ENCODE measurements around the gene RNF183. TPM values are rescaled to one million over a fixed set of nuclear protein-coding genes. Genes with fewer than 3 reads are reported as not detected.
A peak's percentile ranks its signal among the peaks of the same experiment; 100 is the strongest.

Gene RNF183
- total and polyA plus RNA-seq, 2 of the 4 experiments (the other 2 are of a cell fraction): not detected

- TF ChIP-seq ELK1 (IDR thresholded peaks at IDR 0.05; ENCODE audit: borderline replicate concordance, low read depth, low read length): no peak
- no peak for TF ChIP-seq NFE2L2 (IDR thresholded peaks at IDR 0.05; ENCODE audit: low read depth, low read length)
- no peak for TF ChIP-seq MXI1 (IDR thresholded peaks at IDR 0.05; ENCODE audit: borderline replicate concordance, low read depth, low read length)
- no peak for TF ChIP-seq BHLHE40 (IDR thresholded peaks at IDR 0.05; ENCODE audit: low read depth, low read length)
- TF ChIP-seq CEBPB (IDR thresholded peaks at IDR 0.05; ENCODE audit: low read depth, low read length): no peak
- TF ChIP-seq, protein P1, sequence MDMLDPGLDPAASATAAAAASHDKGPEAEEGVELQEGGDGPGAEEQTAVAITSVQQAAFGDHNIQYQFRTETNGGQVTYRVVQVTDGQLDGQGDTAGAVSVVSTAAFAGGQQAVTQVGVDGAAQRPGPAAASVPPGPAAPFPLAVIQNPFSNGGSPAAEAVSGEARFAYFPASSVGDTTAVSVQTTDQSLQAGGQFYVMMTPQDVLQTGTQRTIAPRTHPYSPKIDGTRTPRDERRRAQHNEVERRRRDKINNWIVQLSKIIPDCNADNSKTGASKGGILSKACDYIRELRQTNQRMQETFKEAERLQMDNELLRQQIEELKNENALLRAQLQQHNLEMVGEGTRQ (IDR thresholded peaks at IDR 0.05; ENCODE audit: low read depth, low read length): no peak
- TF ChIP-seq RAD21 (IDR thresholded peaks at IDR 0.05; ENCODE audit: low read length): no peak
- TF ChIP-seq CHD1 (IDR thresholded peaks at IDR 0.05; ENCODE audit: low read depth, low read length): no peak
- TF ChIP-seq MAZ (IDR thresholded peaks at IDR 0.05; ENCODE audit: borderline replicate concordance, low read depth, low read length): no peak
- no peak for TF ChIP-seq CTCF (conservative IDR thresholded peaks at IDR 0.05; ENCODE audit: low read depth, low read length)
- TF ChIP-seq RFX5 (IDR thresholded peaks at IDR 0.05; ENCODE audit: low read depth, low read length): no peak
- Histone ChIP-seq H4K8ac (ENCODE audit: low read depth in 2 of 2, low read length in 2 of 2) (no peak overlapping the region), H3K4ac (ENCODE audit: low read depth, low read length) (no peak overlapping the region), H4K91ac (ENCODE audit: insufficient read depth, low read depth, low read length) (no peak overlapping the region), H2AFZ (replicated peaks; ENCODE audit: low read length, poor library complexity) (peak overlapping the region; percentile 43), H3K27ac (ENCODE audit: insufficient read depth, low read length) (no peak overlapping the region), H3K4me1 (ENCODE audit: control insufficient read depth, insufficient read depth, low read length) (no peaks in the 10 kb centered on the region), H3K79me1 (ENCODE audit: low read depth in 1 of 2, low read length in 2 of 2) (no peaks in the 10 kb centered on the region), H2AK5ac (ENCODE audit: low read depth, low read length) (no peak overlapping the region), H2BK15ac (ENCODE audit: low read depth, low read length) (no peak overlapping the region), H3K56ac (ENCODE audit: extremely low read depth, insufficient read depth, low read length) (no peak overlapping the region), H3K9ac (ENCODE audit: low read depth, low read length) (no peak overlapping the region), H3K14ac (replicated peaks; ENCODE audit: low read depth, low read length) (no peak overlapping the region), H2BK5ac (ENCODE audit: low read depth, low read length, poor library complexity, severe bottlenecking) (no peak overlapping the region), H4K20me1 (ENCODE audit: insufficient read depth, low read length) (no peaks in the 10 kb centered on the region), H2BK120ac (ENCODE audit: low read depth, low read length) (no peak overlapping the region), H3K23ac (ENCODE audit: low read depth, low read length) (no peak overlapping the region), H3K9me1 (ENCODE audit: insufficient read depth, low read length) (0 out of 2 replicates have a peak, but pooled peaks cover 2% of the 10 kb centered on the region), H4K5ac (ENCODE audit: low read depth, low read length) (no peak overlapping the region), H2AK9ac (replicated peaks; ENCODE audit: low read depth, low read length, poor library complexity) (no peak overlapping the region), H3K27me3 (ENCODE audit: control insufficient read depth, insufficient read depth, low read length) (peaks cover 8% of the 10 kb centered on the region), H3K18ac (ENCODE audit: low read depth, low read length) (no peak overlapping the region), H2BK20ac (ENCODE audit: low read depth, low read length) (no peak overlapping the region), H3K4me3 (ENCODE audit: insufficient read depth, low read depth, low read length) (no peak overlapping the region), H3K4me2 (ENCODE audit: low read depth, low read length) (no peak overlapping the region), H3K36me3 (ENCODE audit: control insufficient read depth, insufficient read depth, low read length) (no peaks in the 10 kb centered on the region), H3K9me3 (ENCODE audit: control insufficient read depth, insufficient read depth, low read length) (no peaks in the 10 kb centered on the region)
- BruUV-seq (replicated peaks): no TSS peak
- in situ Hi-C loops (cut with MboI; ENCODE audit: low sequenced_read_pairs): no loop called here
- 94% methylated on average over 3 of the region's 6 CpGs; no CpG with 5 or more reads in 1 of the 2 experiments for WGBS, 2 experiments (ENCODE audit: extremely low coverage in 2 of 2, insufficient read length in 1 of 2)
- ChIA-PET CTCF (no interaction called here), POLR2A (ENCODE audit: unreplicated experiment) (no interaction called here)
- intact Hi-C loops (cut with micrococcal nuclease): no loop called here
- dilution Hi-C loops (cut with HindIII; ENCODE audit: low sequenced_read_pairs, unreplicated experiment): no loop called here
- ATAC-seq (ENCODE audit: low read depth) (no peak), DNase-seq (no peak)
Observed at GRCh38 chr9:113322671-113323070, 19.5 kb upstream of the RNF183 start.
